ENCODE data around the gene EZH1. TPM values are rescaled to one million over a fixed set of nuclear protein-coding genes. Genes with fewer than 3 reads are reported as not detected.

The EZH1 gene
- 12.5 and 15.1 TPM in 2 replicates for total RNA-seq

GRCh38 chr17:42744806-42745617 lies at the start of gene EZH1:
EZH1 (minus strand) TSS chr17:42745040; CDS start chr17:42728941, 16,099 bp downstream.

GRCh38 chr17:42779936-42780850 lies 35.4 kb upstream of the EZH1 start, which contains the start of gene WNK4:
WNK4 (plus strand) TSS chr17:42780610; CDS start chr17:42780699, 89 bp downstream.

GRCh38 chr17:42773290-42774035 lies 28.6 kb upstream of the EZH1 start, which contains the start of gene VPS25:
VPS25 (plus strand) TSS chr17:42773449; CDS start chr17:42773476, 27 bp downstream.

GRCh38 chr17:42760652-42761581 lies 16.1 kb upstream of the EZH1 start, which contains the start of gene RAMP2:
RAMP2 (plus strand) TSS chr17:42761227; CDS start chr17:42761262, 35 bp downstream.

GRCh38 chr17:42681976-42682721 lies 62.7 kb downstream of the EZH1 start, which contains the start of gene CNTNAP1:
CNTNAP1 (plus strand) TSS chr17:42682531; CDS start chr17:42682830, 299 bp downstream.

GRCh38 chr17:42676424-42677011 lies 68.3 kb downstream of the EZH1 start, which contains the start of gene PLEKHH3:
PLEKHH3 (minus strand) TSS chr17:42676994; CDS start chr17:42676563, 431 bp downstream.

GRCh38 chr17:42659079-42659931 lies 85.5 kb downstream of the EZH1 start, which contains the start of gene TUBG2:
TUBG2 (plus strand) TSS chr17:42659284; CDS start chr17:42659504, 220 bp downstream.

Other genes starting within 250 kb of the EZH1 start
- gene NAGLU, start 208.8 kb downstream of the EZH1 start, total RNA-seq: 36.4 and 63.2 TPM in 2 replicates
- gene HSD17B1, start 192.1 kb downstream of the EZH1 start, total RNA-seq: 0.88 and 1.5 TPM in 2 replicates
- gene COASY, start 182.9 kb downstream of the EZH1 start, total RNA-seq: 13.1 and 26.4 TPM in 2 replicates
- gene MLX, start 177.9 kb downstream of the EZH1 start, total RNA-seq: 33.7 and 34.4 TPM in 2 replicates
- 0.89 and 5.2 TPM in 2 replicates for gene PSMC3IP, start 167.3 kb downstream of the EZH1 start, total RNA-seq
- gene RETREG3, start 135.7 kb downstream of the EZH1 start, total RNA-seq: 37.1 and 47.5 TPM in 2 replicates
- 12.5 and 43.9 TPM in 2 replicates for gene TUBG1, start 135.4 kb downstream of the EZH1 start, total RNA-seq
- gene TUBG2, start 85.8 kb downstream of the EZH1 start, total RNA-seq: 11.9 and 13.2 TPM in 2 replicates
- 8.9 and 11.6 TPM in 2 replicates for gene PLEKHH3, start 68.0 kb downstream of the EZH1 start, total RNA-seq
- gene CCR10, start 63.2 kb downstream of the EZH1 start, total RNA-seq: 1.8 and 2.5 TPM in 2 replicates
- 24.9 and 52.4 TPM in 2 replicates for gene CNTNAP1, start 62.5 kb downstream of the EZH1 start, total RNA-seq
- gene RAMP2, start 16.2 kb upstream of the EZH1 start, total RNA-seq: not detected in 2 replicates
- 46.7 and 67.1 TPM in 2 replicates for gene VPS25, start 28.4 kb upstream of the EZH1 start, total RNA-seq
- gene WNK4, start 35.6 kb upstream of the EZH1 start, total RNA-seq: 1.5 and 5.3 TPM in 2 replicates
- gene COA3, start 53.7 kb upstream of the EZH1 start, total RNA-seq: 32.8 and 53.2 TPM in 2 replicates
- gene CNTD1, start 53.8 kb upstream of the EZH1 start, total RNA-seq: 0.05 TPM in 1 of 2 replicates, not detected in the other
- gene BECN1, start 79.2 kb upstream of the EZH1 start, total RNA-seq: 95.9 and 96.8 TPM in 2 replicates
- gene PSME3, start 88.4 kb upstream of the EZH1 start, total RNA-seq: 63.0 and 106 TPM in 2 replicates
- 0.59 and 0.69 TPM in 2 replicates for gene AOC2, start 99.5 kb upstream of the EZH1 start, total RNA-seq
- gene AOC3, start 106.2 kb upstream of the EZH1 start, total RNA-seq: 0.14 and 0.30 TPM in 2 replicates
- gene G6PC1, start 155.8 kb upstream of the EZH1 start, total RNA-seq: not detected in 2 replicates
- 20.3 and 24.9 TPM in 2 replicates for gene AARSD1, start 219.4 kb upstream of the EZH1 start, total RNA-seq
- 0.78 and 0.89 TPM in 2 replicates for gene PTGES3L, start 235.0 kb upstream of the EZH1 start, total RNA-seq
- 10.4 and 13.3 TPM in 2 replicates for gene RUNDC1, start 235.5 kb upstream of the EZH1 start, total RNA-seq